Measurements from ENCODE around the gene ROR2. TPM values are rescaled to one million over a fixed set of nuclear protein-coding genes. Genes with fewer than 3 reads are reported as not detected.

Gene ROR2
- total and polyA plus RNA-seq, 2 donors (not counting 3 experiments of a cell fraction or from before 2014, with no cell fraction given): not detected

DNA sequence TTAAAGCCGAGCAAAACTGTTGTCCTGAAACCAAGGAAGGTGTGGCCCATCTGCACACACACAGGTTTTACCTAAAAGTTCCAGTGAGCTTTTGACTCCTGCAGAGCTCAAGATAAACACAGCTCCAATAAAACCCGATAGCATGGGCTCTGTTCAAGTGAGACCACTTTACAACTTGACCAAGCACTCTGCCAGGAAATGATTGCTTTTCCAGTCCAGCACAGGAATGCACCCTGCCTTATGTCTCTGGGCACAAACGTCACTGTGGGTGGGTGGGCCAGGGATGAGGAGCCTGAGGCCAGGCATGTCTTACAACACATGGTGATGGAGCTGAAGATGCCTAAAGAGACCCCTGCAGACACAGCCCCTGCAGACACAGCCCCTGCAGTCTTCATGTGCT, 115.3 kb downstream of the ROR2 start:
- Histone ChIP-seq H3K4me2 (ENCODE audit: insufficient read depth, low read length) (no peak overlapping the region), H3K4me1 (ENCODE audit: control insufficient read depth, extremely low read depth, insufficient read depth, low read length) (no peaks in the 10 kb centered on the region), H3K4me3 (replicated peaks in 1 of 3; ENCODE audit: insufficient read depth in 1 of 3, low read depth in 1 of 3, low read length in 3 of 3) (no peak overlapping the region), H2AFZ (ENCODE audit: low read depth, low read length) (no peak overlapping the region), H3K9me3 (replicated peaks; ENCODE audit: control insufficient read depth, insufficient read depth, low read length) (no peaks in the 10 kb centered on the region), H3K79me2 (ENCODE audit: control insufficient read depth, insufficient read depth, low read length) (no peaks in the 10 kb centered on the region), H3K9me1 (replicated peaks; ENCODE audit: control insufficient read depth, extremely low read depth, insufficient read depth, low read length) (no peaks in the 10 kb centered on the region), H3K36me3 (ENCODE audit: control insufficient read depth in 2 of 2, extremely low read depth in 1 of 2, insufficient read depth in 2 of 2, low read length in 2 of 2) (no peaks in the 10 kb centered on the region), H3K27ac (ENCODE audit: insufficient read depth, low read depth, low read length) (no peak overlapping the region), H3K9ac (replicated peaks; ENCODE audit: extremely low read depth, insufficient read depth, low read length) (no peak overlapping the region), H3K27me3 (ENCODE audit: control insufficient read depth in 2 of 2, insufficient read depth in 2 of 2, low read length in 2 of 2) (no peaks in the 10 kb centered on the region), H4K20me1 (replicated peaks; ENCODE audit: control insufficient read depth, extremely low read depth, insufficient read depth, low read length) (no peaks in the 10 kb centered on the region)
- DNase-seq (ENCODE audit: low read depth, low spot score) (no peak), FAIRE-seq (no peak)
- no TSS peak for BruUV-seq (replicated peaks)
- TF ChIP-seq JUN (IDR thresholded peaks at IDR 0.05; ENCODE audit: borderline replicate concordance, insufficient read depth, insufficient read length, low read depth) (no peak), POLR2A (IDR thresholded peaks at IDR 0.05; ENCODE audit: low read depth, low read length) (no peak), FOS (IDR thresholded peaks at IDR 0.05; ENCODE audit: borderline replicate concordance, insufficient read depth, low read length) (no peak), EZH2 (IDR thresholded peaks at IDR 0.05; ENCODE audit: borderline replicate concordance, low read depth, low read length, severe bottlenecking) (no peak), MYC (IDR thresholded peaks at IDR 0.05; ENCODE audit: low read depth, low read length) (no peak), GATA2 (IDR thresholded peaks at IDR 0.05; ENCODE audit: insufficient read depth, insufficient read length, low read depth, low read length) (no peak), MAX (IDR thresholded peaks at IDR 0.05; ENCODE audit: insufficient read depth, insufficient read length) (no peak)
- ChIA-PET CTCF (interaction anchor here (0.6 kb wide), 1 partner anchor 111 kb away, joined by 3 read pairs; no protein-coding TSS in a partner anchor), POLR2A (interaction anchor here (0.5 kb wide), 1 partner anchor 1660 kb away, joined by 3 read pairs; no protein-coding TSS in a partner anchor)
- dilution Hi-C loops (cut with MboI; ENCODE audit: extremely low pct_ligation_motif_present, low sequenced_read_pairs): no loop called here
- intact Hi-C loops (cut with micrococcal nuclease): no loop called here

DNA sequence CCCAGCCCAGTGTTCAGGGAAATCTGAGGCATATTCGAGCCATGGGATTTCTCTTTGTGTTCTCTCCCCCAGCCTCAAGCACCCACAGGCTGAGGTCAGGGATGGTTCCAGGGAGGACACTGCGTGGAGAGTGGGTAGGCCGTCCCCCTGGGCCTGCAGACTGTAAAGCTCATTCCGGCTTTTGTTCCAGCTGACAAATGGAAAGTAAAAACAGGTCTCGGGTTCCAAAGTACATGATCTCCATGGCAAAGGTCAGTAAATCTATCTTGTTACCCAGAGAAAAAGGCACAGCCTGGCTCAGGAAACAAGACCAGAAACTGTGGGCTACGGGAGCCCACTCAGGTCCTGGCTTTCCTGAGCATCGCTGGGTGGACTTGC, 116.2 kb downstream of the ROR2 start:
- ChIA-PET POLR2A (no interaction called here), CTCF (interaction anchor here (0.6 kb wide), 1 partner anchor 112 kb away, joined by 3 read pairs; no protein-coding TSS in a partner anchor)
- no peaks in the 10 kb centered on the region for H3K36me3 ChIP-seq (ENCODE audit: control insufficient read depth in 2 of 2, extremely low read depth in 1 of 2, insufficient read depth in 2 of 2, low read length in 2 of 2)
- H3K79me2 ChIP-seq (ENCODE audit: control insufficient read depth, insufficient read depth, low read length): no peaks in the 10 kb centered on the region
- H2AFZ ChIP-seq (ENCODE audit: low read depth, low read length): no peak overlapping the region
- TF ChIP-seq POLR2AphosphoS5 (IDR thresholded peaks at IDR 0.05; ENCODE audit: insufficient read depth, low read depth, low read length): no peak
- TF ChIP-seq GATA2 (IDR thresholded peaks at IDR 0.05; ENCODE audit: insufficient read depth, insufficient read length, low read depth, low read length): no peak
- TF ChIP-seq JUN (IDR thresholded peaks at IDR 0.05; ENCODE audit: borderline replicate concordance, insufficient read depth, insufficient read length, low read depth): no peak
- TF ChIP-seq MYC (IDR thresholded peaks at IDR 0.05; ENCODE audit: low read depth, low read length): no peak
- TF ChIP-seq POLR2A (IDR thresholded peaks at IDR 0.05; ENCODE audit: low read depth, low read length): no peak
- no peak for TF ChIP-seq MAX (IDR thresholded peaks at IDR 0.05; ENCODE audit: insufficient read depth, insufficient read length)
- no peak for TF ChIP-seq EZH2 (IDR thresholded peaks at IDR 0.05; ENCODE audit: borderline replicate concordance, low read depth, low read length, severe bottlenecking)
- TF ChIP-seq FOS (IDR thresholded peaks at IDR 0.05; ENCODE audit: borderline replicate concordance, insufficient read depth, low read length): no peak
- TF ChIP-seq, protein P1, sequence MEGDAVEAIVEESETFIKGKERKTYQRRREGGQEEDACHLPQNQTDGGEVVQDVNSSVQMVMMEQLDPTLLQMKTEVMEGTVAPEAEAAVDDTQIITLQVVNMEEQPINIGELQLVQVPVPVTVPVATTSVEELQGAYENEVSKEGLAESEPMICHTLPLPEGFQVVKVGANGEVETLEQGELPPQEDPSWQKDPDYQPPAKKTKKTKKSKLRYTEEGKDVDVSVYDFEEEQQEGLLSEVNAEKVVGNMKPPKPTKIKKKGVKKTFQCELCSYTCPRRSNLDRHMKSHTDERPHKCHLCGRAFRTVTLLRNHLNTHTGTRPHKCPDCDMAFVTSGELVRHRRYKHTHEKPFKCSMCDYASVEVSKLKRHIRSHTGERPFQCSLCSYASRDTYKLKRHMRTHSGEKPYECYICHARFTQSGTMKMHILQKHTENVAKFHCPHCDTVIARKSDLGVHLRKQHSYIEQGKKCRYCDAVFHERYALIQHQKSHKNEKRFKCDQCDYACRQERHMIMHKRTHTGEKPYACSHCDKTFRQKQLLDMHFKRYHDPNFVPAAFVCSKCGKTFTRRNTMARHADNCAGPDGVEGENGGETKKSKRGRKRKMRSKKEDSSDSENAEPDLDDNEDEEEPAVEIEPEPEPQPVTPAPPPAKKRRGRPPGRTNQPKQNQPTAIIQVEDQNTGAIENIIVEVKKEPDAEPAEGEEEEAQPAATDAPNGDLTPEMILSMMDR (IDR thresholded peaks at IDR 0.05; ENCODE audit: extremely low read depth in 1 of 2, insufficient read depth in 1 of 2, low read depth in 1 of 2, low read length in 2 of 2): no peak
- no peak overlapping the region for H3K9ac ChIP-seq (replicated peaks; ENCODE audit: extremely low read depth, insufficient read depth, low read length)
- H4K20me1 ChIP-seq (replicated peaks; ENCODE audit: control insufficient read depth, extremely low read depth, insufficient read depth, low read length): no peaks in the 10 kb centered on the region
- dilution Hi-C loops (cut with MboI; ENCODE audit: extremely low pct_ligation_motif_present, low sequenced_read_pairs) (no loop called here), intact Hi-C loops (cut with micrococcal nuclease) (no loop called here)
- no peak overlapping the region for H3K4me2 ChIP-seq (ENCODE audit: insufficient read depth, low read length)
- no peaks in the 10 kb centered on the region for H3K9me1 ChIP-seq (replicated peaks; ENCODE audit: control insufficient read depth, extremely low read depth, insufficient read depth, low read length)
- DNase-seq (ENCODE audit: low read depth, low spot score): no peak
- no peak for FAIRE-seq
- no peaks in the 10 kb centered on the region for H3K4me1 ChIP-seq (ENCODE audit: control insufficient read depth, extremely low read depth, insufficient read depth, low read length)
- H3K27ac ChIP-seq (ENCODE audit: insufficient read depth, low read depth, low read length): no peak overlapping the region
- H3K9me3 ChIP-seq (replicated peaks; ENCODE audit: control insufficient read depth, insufficient read depth, low read length): no peaks in the 10 kb centered on the region
- no TSS peak for BruUV-seq (replicated peaks)
- no peak overlapping the region for H3K4me3 ChIP-seq (replicated peaks in 1 of 3; ENCODE audit: insufficient read depth in 1 of 3, low read depth in 1 of 3, low read length in 3 of 3)
- no peaks in the 10 kb centered on the region for H3K27me3 ChIP-seq (ENCODE audit: control insufficient read depth in 2 of 2, insufficient read depth in 2 of 2, low read length in 2 of 2)

Measured in endothelial cell of umbilical vein (primary cell).